Fibroblast of villous mesenchyme (primary cell): ENCODE results near the gene ESRRA. TPM values are rescaled to one million over a fixed set of nuclear protein-coding genes. Genes with fewer than 3 reads are reported as not detected.

Experiments used
- DNase-seq: peaks from one replicate; pipeline ENCODE4 v3.0.0-alpha.2; 2010; ENCODE audit warnings: low read depth
- H3K4me3 ChIP-seq: 2 replicates; pipeline ENCODE4 v1.5.1; 2011; ENCODE audit warnings: low read depth, mild to moderate bottlenecking, low read length
- total RNA-seq: library from RNA; depleted of rRNA; stranded (reverse); fragments of >200 nt; gene quantifications from 2 replicates; pipeline ENCODE4 v1.2.3, GENCODE V29; 2012
- TF ChIP-seq, protein P1 (sequence below): IDR thresholded peaks from 2 replicates; pipeline ENCODE4 v1.5.1; 2012; ENCODE audit warnings: low read depth, mild to moderate bottlenecking, low read length; ENCODE audit not compliant: insufficient read depth

The ESRRA gene
- total RNA-seq, 1 donor = 23.3 TPM

DNA sequence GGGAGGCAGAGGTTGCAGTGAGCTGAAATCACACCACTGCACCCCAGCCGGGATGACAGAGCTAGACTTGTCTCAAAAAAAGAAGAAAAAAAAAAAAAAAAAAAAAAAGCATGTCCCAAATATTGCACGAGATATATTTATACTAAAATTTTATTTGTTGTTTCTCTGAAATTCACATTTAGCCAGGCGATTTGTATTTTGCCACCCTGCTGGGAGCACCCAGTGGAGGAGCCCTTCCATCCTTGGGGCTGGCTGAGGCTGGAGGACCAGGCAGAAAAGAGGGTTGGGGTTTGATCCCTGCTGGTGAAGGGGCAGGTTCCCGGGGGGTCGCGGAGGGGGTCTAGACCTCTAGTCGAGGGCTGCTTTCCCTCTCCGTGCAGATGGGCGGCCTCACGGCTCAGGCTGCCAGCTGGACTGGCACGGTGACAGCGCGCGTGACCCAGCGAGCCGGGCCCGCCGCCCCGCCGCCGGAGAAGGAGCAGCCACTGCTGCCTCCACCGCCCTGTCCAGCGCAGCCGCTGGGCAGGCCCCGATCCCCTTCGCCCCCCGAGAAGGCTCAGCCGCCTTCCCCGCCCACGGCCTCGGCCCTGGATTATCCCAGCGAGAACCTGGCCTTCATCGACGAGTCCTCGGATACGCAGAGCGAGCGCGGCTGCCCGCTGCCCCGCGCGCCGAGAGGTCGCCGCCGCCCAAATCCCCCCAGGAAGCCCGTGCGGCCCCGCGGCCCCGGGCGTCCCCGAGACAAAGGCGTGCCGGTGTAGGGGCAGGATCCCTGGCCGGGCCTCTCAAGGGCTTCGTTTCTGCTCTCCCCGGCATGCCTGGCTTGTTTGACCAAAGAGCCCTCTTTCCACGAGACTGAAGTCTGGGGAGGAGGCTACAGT, 6.1 kb upstream of the ESRRA start:
- DNase-seq = peak; percentile 24
- H3K4me3 ChIP-seq = peak overlapping the region; percentile 38
- TF ChIP-seq, protein P1, sequence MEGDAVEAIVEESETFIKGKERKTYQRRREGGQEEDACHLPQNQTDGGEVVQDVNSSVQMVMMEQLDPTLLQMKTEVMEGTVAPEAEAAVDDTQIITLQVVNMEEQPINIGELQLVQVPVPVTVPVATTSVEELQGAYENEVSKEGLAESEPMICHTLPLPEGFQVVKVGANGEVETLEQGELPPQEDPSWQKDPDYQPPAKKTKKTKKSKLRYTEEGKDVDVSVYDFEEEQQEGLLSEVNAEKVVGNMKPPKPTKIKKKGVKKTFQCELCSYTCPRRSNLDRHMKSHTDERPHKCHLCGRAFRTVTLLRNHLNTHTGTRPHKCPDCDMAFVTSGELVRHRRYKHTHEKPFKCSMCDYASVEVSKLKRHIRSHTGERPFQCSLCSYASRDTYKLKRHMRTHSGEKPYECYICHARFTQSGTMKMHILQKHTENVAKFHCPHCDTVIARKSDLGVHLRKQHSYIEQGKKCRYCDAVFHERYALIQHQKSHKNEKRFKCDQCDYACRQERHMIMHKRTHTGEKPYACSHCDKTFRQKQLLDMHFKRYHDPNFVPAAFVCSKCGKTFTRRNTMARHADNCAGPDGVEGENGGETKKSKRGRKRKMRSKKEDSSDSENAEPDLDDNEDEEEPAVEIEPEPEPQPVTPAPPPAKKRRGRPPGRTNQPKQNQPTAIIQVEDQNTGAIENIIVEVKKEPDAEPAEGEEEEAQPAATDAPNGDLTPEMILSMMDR = no peak

DNA sequence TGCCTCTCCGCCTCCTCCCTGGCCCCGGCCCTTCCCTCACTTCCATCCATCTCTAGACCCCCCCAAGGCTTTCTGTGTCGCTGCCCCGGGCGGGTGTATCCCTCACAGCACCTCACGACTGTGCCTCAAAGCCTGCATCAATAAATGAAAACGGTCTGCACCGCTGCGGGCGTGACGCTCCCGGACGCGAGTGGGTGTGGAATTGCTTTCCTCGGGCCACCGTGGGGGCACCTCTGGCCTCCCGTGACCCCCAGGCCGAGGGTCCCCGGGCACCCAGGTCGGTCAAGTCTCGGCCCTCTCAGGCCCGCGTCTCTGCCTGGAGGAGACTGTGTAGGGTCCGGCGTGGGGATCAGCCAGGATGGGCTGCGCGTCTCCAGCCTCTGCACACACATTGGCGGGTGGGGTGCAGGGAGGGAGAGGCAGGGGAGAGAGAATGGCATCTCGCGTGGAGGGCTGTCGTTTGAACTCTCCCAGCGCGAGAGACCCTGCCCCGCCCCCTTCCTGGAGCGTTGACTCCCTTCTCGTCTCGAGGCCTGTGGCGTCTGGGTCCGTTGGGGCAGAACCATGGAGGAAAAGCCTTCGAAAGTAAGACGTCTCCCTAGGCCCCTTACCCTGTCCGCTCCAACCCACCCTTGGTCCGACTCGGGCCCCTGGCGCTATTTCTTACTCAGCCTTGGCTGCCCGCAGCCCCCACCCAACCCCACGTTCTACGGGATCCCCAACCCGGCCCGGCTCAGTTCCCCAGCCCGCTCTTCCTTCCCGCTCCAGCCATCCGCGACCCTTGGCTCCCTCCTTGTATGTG, 5.3 kb upstream of the ESRRA start, which contains the start of gene CATSPERZ:
TSS of gene CATSPERZ (plus strand) at position 512 of the 802 bp plus-strand sequence. CDS start at position 565, 53 bp downstream.
- TF ChIP-seq, protein P1 = no peak
- peak within 1 kb of the TSS; percentile 49 for H3K4me3 ChIP-seq
- DNase-seq = no peak

DNA sequence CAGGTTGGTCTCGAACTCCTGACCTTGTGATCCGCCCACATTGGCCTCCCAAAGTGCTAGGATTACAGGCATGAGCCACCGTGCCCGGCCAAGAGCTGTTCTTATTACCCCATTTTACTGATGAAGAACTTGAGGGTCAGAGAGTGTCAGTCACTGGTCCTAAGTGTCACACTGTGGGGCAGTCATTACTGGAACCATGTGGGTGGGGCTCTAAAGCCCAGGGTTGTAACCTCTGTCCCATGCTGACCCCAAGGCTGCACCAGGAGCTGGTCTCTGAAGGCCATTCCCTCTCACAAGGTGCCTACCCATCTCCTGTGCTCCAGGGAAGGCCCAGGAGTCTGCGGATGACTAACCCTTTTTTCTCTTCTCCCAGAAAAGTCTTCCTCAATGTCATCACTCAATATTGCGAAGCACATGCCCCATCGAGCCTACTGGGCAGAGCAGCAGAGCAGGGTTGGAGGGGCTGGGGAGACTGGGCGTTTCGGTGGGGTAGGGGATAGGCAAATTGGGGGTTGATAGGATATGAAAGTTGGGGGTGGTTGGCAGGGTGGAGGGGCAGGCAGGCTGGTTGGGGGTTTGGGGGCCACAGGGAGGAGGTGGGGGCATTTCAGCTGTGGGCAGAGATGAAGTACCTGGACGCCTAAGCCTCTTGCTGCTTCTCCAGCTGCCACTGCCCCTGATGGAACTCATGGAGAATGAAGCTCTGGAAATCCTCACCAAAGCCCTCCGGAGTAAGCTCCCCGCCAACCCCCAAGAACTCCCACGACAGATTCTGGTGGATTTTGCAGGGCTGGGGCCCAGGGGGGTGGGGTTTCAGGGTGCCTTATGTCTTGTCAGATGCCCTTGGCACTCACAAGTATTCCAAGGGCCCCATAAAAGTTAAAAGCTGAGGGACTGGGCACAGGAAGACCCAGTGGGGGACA, 2.0 kb upstream of the ESRRA start:
- TF ChIP-seq, protein P1 = no peak
- H3K4me3 ChIP-seq = no peak overlapping the region
- no peak for DNase-seq

DNA sequence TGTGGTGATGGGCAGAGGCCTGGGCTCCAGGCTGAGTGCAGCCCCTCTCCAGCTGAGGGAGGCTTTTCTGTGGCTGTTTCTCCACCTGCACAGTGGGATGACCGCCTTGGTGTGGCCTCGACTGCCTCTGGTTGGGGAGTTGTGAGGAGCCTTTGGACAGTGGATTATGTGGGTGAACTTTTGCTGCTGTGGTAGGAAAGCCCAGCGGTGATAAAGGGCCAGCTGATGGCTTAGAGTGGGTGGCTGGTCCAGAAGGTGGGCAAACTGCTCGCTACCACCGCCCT, 1.4 kb upstream of the ESRRA start:
- H3K4me3 ChIP-seq = no peak overlapping the region
- DNase-seq = no peak
- TF ChIP-seq, protein P1 = no peak

DNA sequence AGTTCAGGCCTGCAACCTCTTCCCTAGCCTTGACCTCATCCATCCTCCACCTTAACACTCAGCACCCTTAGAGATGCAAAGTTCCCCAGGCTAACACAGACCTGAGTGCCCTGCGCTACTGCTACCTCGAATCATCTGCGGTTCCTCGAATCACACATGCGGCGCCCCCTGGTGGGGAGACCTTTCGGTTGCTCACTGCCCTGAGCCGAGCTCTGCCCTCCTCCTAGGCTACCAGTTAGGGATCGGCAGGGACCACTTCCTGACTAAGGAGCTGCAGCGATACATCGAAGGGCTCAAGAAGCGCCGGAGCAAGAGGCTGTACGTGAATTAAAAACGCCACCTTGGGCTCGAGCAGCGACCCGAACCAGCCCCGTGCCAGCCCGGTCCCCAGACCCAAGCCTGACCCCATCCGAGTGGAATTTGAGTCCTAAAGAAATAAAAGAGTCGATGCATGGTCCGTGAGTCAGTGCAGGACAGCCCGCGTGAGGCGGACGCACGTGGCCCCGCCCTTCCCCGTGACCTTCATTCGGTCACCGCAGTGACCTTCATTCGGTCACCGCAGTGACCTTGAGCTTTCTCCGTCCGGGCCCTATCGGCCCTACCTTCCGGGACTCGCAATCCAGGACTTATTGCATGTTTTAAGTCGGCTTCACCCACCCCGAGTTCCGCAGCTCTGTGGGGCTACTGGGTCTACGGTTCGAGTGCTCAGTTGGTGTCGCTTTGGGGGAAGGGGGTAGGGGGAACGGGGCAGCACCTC, 830 bp upstream of the ESRRA start:
- H3K4me3 ChIP-seq = peak overlapping the region; percentile 70
- TF ChIP-seq, protein P1 = peak; percentile 87
- DNase-seq = peak; percentile 92
